NCI-H2227 treated with DMSO at 0.1 percent for 48 hours (cell line): ENCODE measurements around the gene PPP4R1.

Experiments
- DNase-seq: peaks from one replicate; lab custom pipeline; 2025; lab: John Stamatoyannopoulos, UW

Gene PPP4R1

GRCh38 chr18:9506046-9506792 lies 108.1 kb downstream of the PPP4R1 start:
- DNase-seq, result no peak
